Body of pancreas (tissue), 4 donors: ENCODE data around the gene PDLIM1.

Source experiments
- POLR2A ChIP-seq, 3 donors: fragments of 450-650 bp; IDR thresholded peaks; one replicate each; pipeline ENCODE4 v1.6.1; 2016; ENCODE audit warnings: antibody characterized with exemption in 3 of 3, mild to moderate bottlenecking in 2 of 3
- TF ChIP-seq, protein P1 (sequence below), 7 experiments: fragments of 450-650 bp in 4 of 7; fragments of 200-600 bp in 3 of 7; sonication (generic) in 3 of 7; IDR thresholded peaks; one replicate each; pipeline ENCODE4 v1.5.1; 2016 to 2019; ENCODE audit warnings: antibody characterized with exemption in 7 of 7

DNA sequence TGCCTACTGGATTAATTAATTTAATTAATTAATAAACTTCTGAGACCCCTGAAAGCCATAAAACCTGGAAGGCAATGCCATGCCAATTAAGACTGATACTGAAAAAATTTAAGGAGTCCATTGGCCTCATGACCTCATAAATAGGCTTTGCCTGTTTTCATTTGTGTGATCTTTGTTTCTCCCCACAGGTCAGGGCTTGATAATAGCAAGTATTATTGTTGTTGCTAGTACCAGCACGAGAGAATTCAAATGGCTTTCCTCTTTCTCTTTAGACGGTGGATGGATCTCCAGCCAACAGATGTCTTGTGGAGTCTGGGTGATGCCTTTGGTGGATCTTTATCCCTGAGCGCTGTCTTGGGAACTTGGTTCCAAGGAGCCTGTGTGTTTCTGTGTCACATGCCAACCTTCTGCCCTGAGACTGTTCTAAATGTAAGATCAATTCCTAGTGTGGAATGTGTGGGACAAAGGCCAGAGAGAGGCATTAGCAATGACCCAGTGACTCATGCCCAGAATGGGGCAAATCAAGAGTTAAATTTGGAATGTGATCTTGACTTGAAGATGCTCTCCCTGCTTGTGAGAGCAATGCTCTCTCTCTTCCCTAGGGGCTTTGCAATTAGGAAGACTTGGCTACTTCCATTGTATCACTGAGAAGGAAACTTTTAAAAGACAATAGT, 79.1 kb downstream of the PDLIM1 start:
- TF ChIP-seq, protein P1, sequence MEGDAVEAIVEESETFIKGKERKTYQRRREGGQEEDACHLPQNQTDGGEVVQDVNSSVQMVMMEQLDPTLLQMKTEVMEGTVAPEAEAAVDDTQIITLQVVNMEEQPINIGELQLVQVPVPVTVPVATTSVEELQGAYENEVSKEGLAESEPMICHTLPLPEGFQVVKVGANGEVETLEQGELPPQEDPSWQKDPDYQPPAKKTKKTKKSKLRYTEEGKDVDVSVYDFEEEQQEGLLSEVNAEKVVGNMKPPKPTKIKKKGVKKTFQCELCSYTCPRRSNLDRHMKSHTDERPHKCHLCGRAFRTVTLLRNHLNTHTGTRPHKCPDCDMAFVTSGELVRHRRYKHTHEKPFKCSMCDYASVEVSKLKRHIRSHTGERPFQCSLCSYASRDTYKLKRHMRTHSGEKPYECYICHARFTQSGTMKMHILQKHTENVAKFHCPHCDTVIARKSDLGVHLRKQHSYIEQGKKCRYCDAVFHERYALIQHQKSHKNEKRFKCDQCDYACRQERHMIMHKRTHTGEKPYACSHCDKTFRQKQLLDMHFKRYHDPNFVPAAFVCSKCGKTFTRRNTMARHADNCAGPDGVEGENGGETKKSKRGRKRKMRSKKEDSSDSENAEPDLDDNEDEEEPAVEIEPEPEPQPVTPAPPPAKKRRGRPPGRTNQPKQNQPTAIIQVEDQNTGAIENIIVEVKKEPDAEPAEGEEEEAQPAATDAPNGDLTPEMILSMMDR (IDR thresholded peaks at IDR 0.05) = no peak
- TF ChIP-seq POLR2A (IDR thresholded peaks at IDR 0.05) = no peak
